Measurements from ENCODE around the gene PLEKHM1.
"Not testable (repeated sequence)": the region's sequence is repeated elsewhere in the genome, so short reads cannot be mapped to it uniquely, and the experiment has no call there.

- not testable (repeated sequence) for TF ChIP-seq TCF7L2 (IDR thresholded peaks at IDR 0.05; ENCODE audit: low read depth, low read length); CTCF (IDR thresholded peaks at IDR 0.05)
These were observed 1.6 kb upstream of the PLEKHM1 start for GRCh38 chr17:45492156-45492555.

Data from Panc1 (cell line).